Psoas muscle (tissue), 8 donors: ENCODE results near the gene SLC6A17. TPM values are rescaled to one million over a fixed set of nuclear protein-coding genes. Genes with fewer than 3 reads are reported as not detected.

Experiments
- ATAC-seq, 4 donors: fragments of 200-7000 bp; cut with Tn5 transposase; one replicate each; pipeline ENCODE4 v1.9.1; 2020; ENCODE audit warnings: moderate library complexity in 3 of 4, mild to moderate bottlenecking in 2 of 4
- DNase-seq, 2 donors: peaks; one replicate each; pipeline ENCODE4 v3.0.0-alpha.2; 2020
- H3K27ac ChIP-seq: fragments of 200-600 bp; one replicate; pipeline ENCODE4 v1.8.0; 2022
- H3K27me3 ChIP-seq, 3 donors: fragments of 200-600 bp in 1 of 3; one replicate each; pipeline versions ENCODE4 v1.6.1 to v1.8.0; 2013 to 2022; ENCODE audit warnings: low read length in 2 of 3, mild to moderate bottlenecking in 2 of 3, moderate library complexity in 1 of 3; ENCODE audit not compliant: insufficient read depth in 3 of 3
- H3K36me3 ChIP-seq, 2 donors: fragments of 200-600 bp in 1 of 2; one replicate each; pipeline versions ENCODE4 v1.6.1 to v1.8.0; 2013 to 2022; ENCODE audit warnings: low read depth in 1 of 2, mild to moderate bottlenecking in 1 of 2, moderate library complexity in 1 of 2; ENCODE audit not compliant: insufficient read depth in 1 of 2
- H3K4me1 ChIP-seq: fragments of 200-600 bp; one replicate; pipeline ENCODE4 v1.8.0; 2022
- H3K4me3 ChIP-seq: fragments of 200-600 bp; one replicate; pipeline ENCODE4 v1.8.0; 2022; ENCODE audit warnings: mild to moderate bottlenecking
- H3K9me3 ChIP-seq: fragments of 200-600 bp; one replicate; pipeline ENCODE4 v1.8.0; 2022
- WGBS, 3 donors: extraction: QIAGEN DNeasy Blood & Tissue Kit; methylation state at CpG; one replicate each; pipeline versions ENCODE4 v1.1.6 to v1.1.7; 2013; 5-methylcytosine and 5-hydroxymethylcytosine counted together
- intact Hi-C, 2 donors: fragments of 100-400 bp; cut with DNase I; formaldehyde crosslinking; loops; one replicate each; pipeline versions ENCODE4 v1.11.0 to v1.14.2; 2022
- polyA plus RNA-seq, 3 donors: library from polyadenylated mRNA; stranded (reverse); fragments of 200-250 nt; gene quantifications; one replicate each; pipeline ENCODE4 v1.2.3, GENCODE V29; 2013
- total RNA-seq, 4 donors: library from RNA; stranded (reverse); fragmentation: NEBNext Ultra II Directional in 2 of 4; extraction: Animal tissue kit (Norgen Biotek cat#: 25700) in 2 of 4; gene quantifications; one replicate each; pipeline versions ENCODE4 v1.2.1 to v1.2.4, GENCODE V29; 2021 to 2023
- TF ChIP-seq, protein P1 (sequence below): fragments of 200-600 bp; IDR thresholded peaks from one replicate; pipeline ENCODE4 v1.8.0; 2022; ENCODE audit warnings: antibody characterized with exemption
- donor health status: healthy with polysubstance abuse.
- donor health status: DM: no; HTN: no; CAD: no; lungs with moderate emphysema.
- donor health status: Bipolar disorder and iron deficiency.
- donor health status: healthy.
- donor health status: DM: yes; HTN: yes; CAD: no.
- donor health status: DM: no; HTN: no; CAD: no.
- donor health status: DM: no; HTN: no; CAD: no.
- donor health status: DM: yes; HTN: yes; CAD: no.

SLC6A17 gene
- total and polyA plus RNA-seq, 7 donors, result 0.03 to 0.19 (median 0.10) TPM

DNA sequence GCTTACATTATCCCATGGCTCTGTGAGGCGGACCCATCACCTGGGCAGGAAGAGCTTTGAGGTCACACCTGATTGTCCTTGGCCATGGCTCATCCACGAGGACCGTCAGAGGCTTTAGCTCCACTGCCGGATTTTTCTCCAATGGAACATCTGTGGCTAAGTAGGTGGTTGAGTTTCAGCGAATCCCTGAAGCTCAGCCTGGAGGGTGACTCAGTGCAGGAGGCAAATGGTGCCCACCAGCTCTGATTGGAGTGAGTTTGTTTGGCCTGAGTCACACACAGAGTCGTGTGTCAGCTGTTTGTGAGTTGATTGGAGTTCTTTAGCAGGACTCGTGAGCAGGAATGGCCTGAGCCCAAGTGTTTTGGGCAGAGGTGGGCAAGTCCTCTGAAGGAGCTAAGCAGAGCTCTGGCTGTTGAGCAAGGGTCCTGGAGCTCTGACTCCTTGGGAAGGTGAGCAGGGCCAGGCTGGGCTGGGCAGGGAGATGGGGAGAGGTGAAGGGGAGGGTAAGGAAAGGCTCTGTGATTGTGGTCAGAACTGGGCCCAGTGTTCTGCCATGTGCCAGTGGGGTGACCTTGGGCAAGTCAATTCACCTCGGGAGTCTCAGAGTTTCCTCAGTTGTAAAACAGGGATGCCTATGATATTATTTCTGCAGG is 2.0 kb downstream of the SLC6A17 start:
- no peak for DNase-seq
- intact Hi-C loops, result no loop called here
- H3K4me3 ChIP-seq, result no peak overlapping the region
- no peaks in the 10 kb centered on the region for H3K9me3 ChIP-seq
- peaks cover 6 to 80% (median 11%) of the 10 kb centered on the region in 3 donors for H3K27me3 ChIP-seq
- H3K4me1 ChIP-seq, result no peaks in the 10 kb centered on the region
- ATAC-seq, result no peak
- TF ChIP-seq, protein P1, sequence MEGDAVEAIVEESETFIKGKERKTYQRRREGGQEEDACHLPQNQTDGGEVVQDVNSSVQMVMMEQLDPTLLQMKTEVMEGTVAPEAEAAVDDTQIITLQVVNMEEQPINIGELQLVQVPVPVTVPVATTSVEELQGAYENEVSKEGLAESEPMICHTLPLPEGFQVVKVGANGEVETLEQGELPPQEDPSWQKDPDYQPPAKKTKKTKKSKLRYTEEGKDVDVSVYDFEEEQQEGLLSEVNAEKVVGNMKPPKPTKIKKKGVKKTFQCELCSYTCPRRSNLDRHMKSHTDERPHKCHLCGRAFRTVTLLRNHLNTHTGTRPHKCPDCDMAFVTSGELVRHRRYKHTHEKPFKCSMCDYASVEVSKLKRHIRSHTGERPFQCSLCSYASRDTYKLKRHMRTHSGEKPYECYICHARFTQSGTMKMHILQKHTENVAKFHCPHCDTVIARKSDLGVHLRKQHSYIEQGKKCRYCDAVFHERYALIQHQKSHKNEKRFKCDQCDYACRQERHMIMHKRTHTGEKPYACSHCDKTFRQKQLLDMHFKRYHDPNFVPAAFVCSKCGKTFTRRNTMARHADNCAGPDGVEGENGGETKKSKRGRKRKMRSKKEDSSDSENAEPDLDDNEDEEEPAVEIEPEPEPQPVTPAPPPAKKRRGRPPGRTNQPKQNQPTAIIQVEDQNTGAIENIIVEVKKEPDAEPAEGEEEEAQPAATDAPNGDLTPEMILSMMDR, result no peak
- no peak overlapping the region for H3K27ac ChIP-seq
- H3K36me3 ChIP-seq, result no peaks in the 10 kb centered on the region
- 48 to 57% (median 50%) methylated on average over 8 of the region's 8 CpGs for WGBS, 3 donors

DNA sequence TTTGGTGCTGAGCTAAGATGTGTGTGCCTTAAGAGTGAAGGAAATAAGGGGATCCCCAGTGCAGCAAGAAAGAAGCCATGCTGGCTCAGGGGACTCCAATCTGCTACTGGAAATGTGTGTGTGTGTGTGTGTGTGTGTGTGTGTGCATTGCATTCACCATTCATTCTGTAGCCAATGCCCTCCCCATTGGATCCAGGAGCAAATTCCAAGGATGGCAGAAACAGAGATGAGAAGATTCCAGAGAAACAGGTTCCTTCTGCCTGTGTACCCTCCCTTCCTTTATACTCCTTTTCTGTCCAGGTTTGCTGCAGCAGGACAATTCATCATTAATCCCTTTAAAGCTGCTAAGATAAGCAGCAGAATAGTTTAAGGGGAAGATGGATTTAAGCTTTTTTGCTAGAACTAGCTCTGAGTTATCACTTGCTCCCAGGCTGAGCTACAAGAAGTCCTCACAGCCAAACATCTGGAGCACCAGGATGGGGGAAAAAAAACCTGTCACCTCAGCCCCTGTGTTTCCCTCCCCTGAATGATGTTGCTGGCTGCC is 3.2 kb downstream of the SLC6A17 start:
- Histone ChIP-seq H3K9me3 (no peaks in the 10 kb centered on the region), H3K27me3 (peaks cover 4 to 75% (median 13%) of the 10 kb centered on the region in 3 donors), H3K4me1 (no peaks in the 10 kb centered on the region), H3K27ac (no peak overlapping the region), H3K36me3 (no peaks in the 10 kb centered on the region), H3K4me3 (no peak overlapping the region)
- TF ChIP-seq, protein P1, result no peak
- DNase-seq, result no peak
- intact Hi-C loops, result no loop called here
- no peak for ATAC-seq

- Histone ChIP-seq H3K9me3 (no peaks in the 10 kb centered on the region), H3K4me3 (no peak overlapping the region), H3K27me3 (peaks cover 0 to 50% (median 9%) of the 10 kb centered on the region in 3 donors), H3K36me3 (no peaks in the 10 kb centered on the region), H3K4me1 (no peaks in the 10 kb centered on the region), H3K27ac (no peak overlapping the region)
- intact Hi-C loops, result no loop called here
- WGBS, 3 donors, result 9 to 13% (median 10%) methylated on average over 7 of the region's 7 CpGs
- DNase-seq (peak; percentile 54 to 65), ATAC-seq (peak in 3 of 4 donors; percentile 45 to 67 (median 66))
- TF ChIP-seq, protein P1, result no peak
Observed at GRCh38 chr1:110155878-110156522, 5.7 kb downstream of the SLC6A17 start.

GRCh38 chr1:110158261-110158660 is 8.0 kb downstream of the SLC6A17 start:
- DNase-seq (no peak), ATAC-seq (no peak)
- TF ChIP-seq, protein P1, result no peak
- WGBS, 3 donors, result 64 to 66% (median 64%) methylated on average over 5 of the region's 5 CpGs
- no peaks in the 10 kb centered on the region for H3K36me3 ChIP-seq
- no peak overlapping the region for H3K27ac ChIP-seq
- no peak overlapping the region for H3K4me3 ChIP-seq
- H3K9me3 ChIP-seq, result no peaks in the 10 kb centered on the region
- peaks cover 0 to 32% (median 9%) of the 10 kb centered on the region in 3 donors for H3K27me3 ChIP-seq
- no peaks in the 10 kb centered on the region for H3K4me1 ChIP-seq
- intact Hi-C loops, result no loop called here
